Fibroblast of mammary gland (primary cell): ENCODE measurements around the gene RGS19.

ENCODE experiments used
- DNase-seq: peaks from one replicate; pipeline ENCODE4 v3.0.0-alpha.2; 2010; ENCODE audit warnings: low read depth
- H3K4me3 ChIP-seq: 2 replicates; pipeline ENCODE4 v1.5.1; 2011; ENCODE audit warnings: low read depth, mild to moderate bottlenecking, low read length, moderate library complexity; ENCODE audit not compliant: control insufficient read depth
- CTCF ChIP-seq: conservative IDR thresholded peaks from 2 replicates; pipeline ENCODE4 v1.5.1; 2011; ENCODE audit warnings: low read depth, low read length, inconsistent platforms; ENCODE audit not compliant: control insufficient read depth, insufficient read depth

Gene RGS19

DNA sequence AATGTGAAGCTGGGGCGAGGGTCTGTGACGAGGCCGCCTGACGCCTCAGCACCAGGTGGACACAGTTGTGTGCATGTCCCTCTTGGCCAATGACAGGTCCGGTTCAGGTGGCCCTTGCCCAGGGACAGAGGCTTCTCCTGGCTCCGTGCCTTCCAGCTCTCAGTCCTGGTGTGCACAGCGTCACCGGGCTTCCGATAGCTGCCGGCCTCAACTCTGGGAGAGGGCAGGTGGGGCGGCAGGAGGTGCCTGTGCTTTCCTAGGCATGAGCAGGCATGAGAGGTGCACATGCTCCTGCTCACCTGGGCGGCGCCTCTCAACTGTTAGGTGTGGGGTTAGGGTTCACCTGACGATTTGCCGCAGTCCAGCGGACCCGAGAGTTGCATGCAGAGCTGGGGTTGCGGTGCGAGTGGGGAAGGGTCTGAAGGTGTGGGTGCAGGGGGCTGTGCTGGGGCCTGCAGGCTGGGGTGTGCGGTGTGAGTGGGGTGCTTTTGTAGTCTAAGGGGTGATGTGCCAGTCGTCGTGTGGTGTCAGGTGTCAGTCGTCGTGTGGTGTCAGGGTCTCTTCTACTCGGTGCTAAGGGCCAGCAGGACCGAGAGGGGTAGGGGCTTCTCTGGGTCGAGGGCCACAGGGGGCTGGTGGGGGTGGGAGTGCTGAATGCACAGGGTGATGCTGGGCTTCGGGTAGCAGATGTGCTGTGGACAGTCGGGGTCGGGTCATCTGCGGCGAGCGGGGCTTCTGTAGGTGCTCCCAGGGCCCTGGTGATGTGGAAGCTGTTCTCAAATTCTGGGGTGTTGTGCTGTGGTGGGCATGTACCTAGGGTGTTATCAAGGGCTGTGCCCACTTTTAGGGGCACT, 26.1 kb downstream of the RGS19 start:
- no peak for DNase-seq
- no peak overlapping the region for H3K4me3 ChIP-seq
- no peak for TF ChIP-seq CTCF

- DNase-seq, result no peak
- no peak for TF ChIP-seq CTCF
- no peak overlapping the region for H3K4me3 ChIP-seq
Observed at GRCh38 chr20:64052326-64052722, 27.0 kb downstream of the RGS19 start.

- DNase-seq, result no peak
- no peak for TF ChIP-seq CTCF
- no peak overlapping the region for H3K4me3 ChIP-seq
Observed at GRCh38 chr20:64051561-64052325, 27.6 kb downstream of the RGS19 start.

DNA sequence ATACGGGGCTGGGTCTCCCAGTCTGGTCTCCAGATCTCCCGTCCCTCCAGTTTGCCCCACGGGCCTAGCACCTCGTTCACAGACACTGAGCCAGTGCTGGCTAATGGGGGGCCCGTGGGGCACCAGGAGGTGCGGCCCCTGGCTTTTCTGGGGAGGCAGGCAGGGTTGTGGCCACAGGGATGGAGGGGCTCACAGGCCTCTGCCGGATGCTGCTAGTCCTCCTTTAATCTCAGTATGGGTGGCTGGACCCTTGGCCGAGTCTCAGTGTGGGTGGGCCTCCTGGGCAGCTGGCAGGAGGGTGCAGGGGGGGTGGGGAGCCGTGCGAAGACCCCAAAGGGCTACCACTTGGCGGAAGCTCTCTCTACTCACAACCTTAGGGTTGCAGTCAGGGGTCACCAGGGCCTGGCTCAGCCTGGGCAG, 28.3 kb downstream of the RGS19 start:
- TF ChIP-seq CTCF, result no peak
- DNase-seq, result no peak

DNA sequence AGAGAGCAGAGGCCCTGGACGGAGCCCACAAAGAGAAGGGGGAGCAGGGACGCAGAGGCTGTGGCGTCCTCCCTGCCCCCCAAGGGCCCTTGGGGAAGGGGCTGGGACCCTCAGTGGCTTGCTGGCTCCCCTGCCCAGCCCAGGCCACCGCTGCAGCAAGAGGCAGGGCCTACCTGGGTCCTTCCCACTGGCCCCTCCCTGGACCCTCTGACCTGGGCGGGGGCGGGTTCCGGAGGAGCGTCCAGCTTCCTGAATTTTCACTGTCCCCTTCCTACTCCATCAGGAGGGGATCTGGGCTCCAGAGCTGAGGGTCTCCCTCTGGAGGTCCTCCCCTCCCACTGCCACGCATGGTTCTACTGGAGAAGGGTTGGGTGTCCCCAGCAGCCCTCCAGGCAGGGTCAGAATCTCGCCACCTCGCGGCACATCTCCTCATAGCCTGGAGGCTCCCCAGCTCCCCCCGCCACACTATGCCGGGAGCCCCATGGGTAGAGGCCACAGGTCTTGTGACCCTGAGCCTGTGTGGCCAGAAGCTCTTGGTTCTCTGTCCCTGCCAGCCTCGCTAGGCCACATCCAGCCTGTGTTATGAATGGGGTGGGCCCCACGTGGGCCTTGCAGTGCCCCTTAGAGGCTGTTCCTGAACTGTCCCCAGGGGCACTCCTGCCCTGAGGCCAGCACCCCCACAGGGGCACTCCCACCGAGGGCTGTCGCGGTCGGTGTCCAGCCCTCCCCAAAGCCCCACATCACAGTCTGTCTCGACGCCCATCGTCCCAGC, 28.9 kb downstream of the RGS19 start:
- H3K4me3 ChIP-seq, result no peak overlapping the region
- no peak for TF ChIP-seq CTCF

More for the DNA sequence above, 28.3 kb downstream of the RGS19 start:
- H3K4me3 ChIP-seq, result no peak overlapping the region

DNA sequence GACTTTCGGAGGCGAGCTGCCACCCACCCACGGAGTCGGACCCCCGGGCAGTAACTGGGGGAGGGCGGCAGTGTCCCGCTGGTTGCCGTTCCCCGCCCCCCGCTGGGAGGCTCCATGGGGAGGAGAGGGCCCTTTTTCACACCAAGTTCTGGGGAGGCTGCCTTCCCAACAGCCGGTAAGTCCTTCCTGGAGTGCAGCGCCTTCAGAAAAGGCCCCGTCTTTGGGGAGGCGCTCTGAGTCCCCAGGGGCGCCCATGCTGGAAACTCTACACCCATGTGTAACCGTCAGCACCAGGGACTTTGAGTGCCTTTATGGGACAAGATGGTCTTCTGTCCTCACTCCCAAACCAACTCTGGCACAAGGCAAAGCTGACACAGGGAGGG, 29.4 kb downstream of the RGS19 start:
- no peak for DNase-seq
- no peak overlapping the region for H3K4me3 ChIP-seq
- no peak for TF ChIP-seq CTCF

More for the DNA sequence above, 28.9 kb downstream of the RGS19 start:
- no peak for DNase-seq
